NCI-H146 treated with DMSO at 0.1 percent for 48 hours (cell line): Measurements from ENCODE around the gene ACY1.
"Not testable (repeated sequence)": the region's sequence is repeated elsewhere in the genome, so short reads cannot be mapped to it uniquely, and the experiment has no call there.

ENCODE experiments used
- DNase-seq: peaks from one replicate; lab custom pipeline; 2025; ENCODE audit not compliant: unreplicated experiment; lab: John Stamatoyannopoulos, UW

Gene ACY1

GRCh38 chr3:52023860-52024764, 40.8 kb downstream of the ACY1 start:
- DNase-seq = no peak

GRCh38 chr3:52024765-52025452, 41.6 kb downstream of the ACY1 start:
- DNase-seq = no peak

GRCh38 chr3:52025453-52025852, 42.1 kb downstream of the ACY1 start:
- DNase-seq = no peak

GRCh38 chr3:52026041-52026440, 42.7 kb downstream of the ACY1 start:
- DNase-seq = no peak

GRCh38 chr3:52028572-52028971, 45.2 kb downstream of the ACY1 start:
- DNase-seq = no peak

- no peak for DNase-seq
These were observed 45.7 kb downstream of the ACY1 start for GRCh38 chr3:52029053-52029452.

GRCh38 chr3:52029535-52029934, 46.2 kb downstream of the ACY1 start:
- DNase-seq = no peak

- DNase-seq = no peak
These were observed 47.5 kb downstream of the ACY1 start for GRCh38 chr3:52030714-52031310.

- no peak for DNase-seq
These were observed 48.6 kb downstream of the ACY1 start for GRCh38 chr3:52031896-52032295.

GRCh38 chr3:52032702-52033408, 49.5 kb downstream of the ACY1 start:
- no peak for DNase-seq

- not testable (repeated sequence) for DNase-seq
These were observed 50.4 kb downstream of the ACY1 start for GRCh38 chr3:52033748-52034147.

GRCh38 chr3:52034212-52034611, 50.9 kb downstream of the ACY1 start:
- no peak for DNase-seq

- no peak for DNase-seq
These were observed 51.3 kb downstream of the ACY1 start for GRCh38 chr3:52034651-52035050.

- no peak for DNase-seq
These were observed 52.9 kb downstream of the ACY1 start for GRCh38 chr3:52036222-52036694.

GRCh38 chr3:52036829-52037228, 53.5 kb downstream of the ACY1 start:
- no peak for DNase-seq

GRCh38 chr3:52037291-52037690, 54.0 kb downstream of the ACY1 start:
- no peak for DNase-seq

GRCh38 chr3:52038227-52038626, 54.9 kb downstream of the ACY1 start:
- no peak for DNase-seq
